Nephron progenitor cell (in vitro differentiated cells): ENCODE data around the gene ST7.

Source experiments
- DNase-seq: peaks from one replicate; pipeline ENCODE4 v3.0.0; 2021
- H3K27ac Mint-ChIP-seq: 2 replicates; pipeline ENCODE4 v1.8.0; 2021; ENCODE audit warnings: mild to moderate bottlenecking, moderate library complexity, mixed read lengths
- H3K27me3 Mint-ChIP-seq: 2 replicates; pipeline ENCODE4 v1.8.0; 2021; ENCODE audit warnings: mild to moderate bottlenecking, low read depth, mixed read lengths; ENCODE audit not compliant: poor library complexity
- H3K36me3 Mint-ChIP-seq: 2 replicates; pipeline ENCODE4 v1.8.0; 2021; ENCODE audit warnings: low read depth, mixed read lengths
- H3K4me1 Mint-ChIP-seq: 2 replicates; pipeline ENCODE4 v1.8.0; 2021; ENCODE audit warnings: mixed read lengths
- H3K4me3 Mint-ChIP-seq: 2 replicates; pipeline ENCODE4 v1.8.0; 2021; ENCODE audit warnings: mild to moderate bottlenecking, moderate library complexity, mixed read lengths
- H3K9me3 Mint-ChIP-seq: 2 replicates; pipeline ENCODE4 v1.8.0; 2021; ENCODE audit warnings: mild to moderate bottlenecking, moderate library complexity, mixed read lengths
- TF ChIP-seq, protein P1 (sequence below): fragments of 200-600 bp; sonication (generic); IDR thresholded peaks from 2 replicates; pipeline ENCODE4 v1.5.0; 2021; ENCODE audit warnings: antibody characterized with exemption

ST7 gene

DNA sequence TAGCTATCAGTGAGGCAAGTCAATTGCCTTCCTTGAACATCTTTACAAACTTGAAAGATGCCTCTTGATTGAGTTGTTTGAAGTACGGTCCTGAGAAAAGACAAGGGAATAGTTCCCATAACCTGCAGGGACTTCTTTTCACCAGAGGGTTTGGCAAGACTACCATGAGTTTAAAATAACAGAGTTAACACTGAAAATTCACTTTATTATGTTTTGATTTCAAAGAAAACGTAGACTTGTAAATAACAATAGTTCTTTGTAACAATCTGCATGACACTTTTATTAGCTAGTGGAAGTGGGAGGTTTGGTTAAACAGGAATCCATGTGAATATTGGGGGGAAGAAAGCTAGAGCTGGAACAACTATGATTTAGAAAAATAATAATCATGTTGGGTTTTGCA, 320.0 kb downstream of the ST7 start:
- Mint-ChIP-seq H3K4me1 (peaks cover 35% of the 10 kb centered on the region), H3K27ac (peak overlapping the region; percentile 62), H3K9me3 (no peaks in the 10 kb centered on the region), H3K36me3 (no peaks in the 10 kb centered on the region), H3K4me3 (no peak overlapping the region), H3K27me3 (peaks cover 3% of the 10 kb centered on the region)
- TF ChIP-seq, protein P1, sequence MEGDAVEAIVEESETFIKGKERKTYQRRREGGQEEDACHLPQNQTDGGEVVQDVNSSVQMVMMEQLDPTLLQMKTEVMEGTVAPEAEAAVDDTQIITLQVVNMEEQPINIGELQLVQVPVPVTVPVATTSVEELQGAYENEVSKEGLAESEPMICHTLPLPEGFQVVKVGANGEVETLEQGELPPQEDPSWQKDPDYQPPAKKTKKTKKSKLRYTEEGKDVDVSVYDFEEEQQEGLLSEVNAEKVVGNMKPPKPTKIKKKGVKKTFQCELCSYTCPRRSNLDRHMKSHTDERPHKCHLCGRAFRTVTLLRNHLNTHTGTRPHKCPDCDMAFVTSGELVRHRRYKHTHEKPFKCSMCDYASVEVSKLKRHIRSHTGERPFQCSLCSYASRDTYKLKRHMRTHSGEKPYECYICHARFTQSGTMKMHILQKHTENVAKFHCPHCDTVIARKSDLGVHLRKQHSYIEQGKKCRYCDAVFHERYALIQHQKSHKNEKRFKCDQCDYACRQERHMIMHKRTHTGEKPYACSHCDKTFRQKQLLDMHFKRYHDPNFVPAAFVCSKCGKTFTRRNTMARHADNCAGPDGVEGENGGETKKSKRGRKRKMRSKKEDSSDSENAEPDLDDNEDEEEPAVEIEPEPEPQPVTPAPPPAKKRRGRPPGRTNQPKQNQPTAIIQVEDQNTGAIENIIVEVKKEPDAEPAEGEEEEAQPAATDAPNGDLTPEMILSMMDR = no peak
- no peak for DNase-seq

GRCh38 chr7:117273814-117274225, 320.5 kb downstream of the ST7 start:
- Mint-ChIP-seq H3K4me3 (no peak overlapping the region), H3K4me1 (peaks cover 35% of the 10 kb centered on the region), H3K9me3 (no peaks in the 10 kb centered on the region), H3K36me3 (no peaks in the 10 kb centered on the region), H3K27ac (peak overlapping the region; percentile 62), H3K27me3 (peaks cover 3% of the 10 kb centered on the region)
- TF ChIP-seq, protein P1 = no peak
- DNase-seq = no peak

DNA sequence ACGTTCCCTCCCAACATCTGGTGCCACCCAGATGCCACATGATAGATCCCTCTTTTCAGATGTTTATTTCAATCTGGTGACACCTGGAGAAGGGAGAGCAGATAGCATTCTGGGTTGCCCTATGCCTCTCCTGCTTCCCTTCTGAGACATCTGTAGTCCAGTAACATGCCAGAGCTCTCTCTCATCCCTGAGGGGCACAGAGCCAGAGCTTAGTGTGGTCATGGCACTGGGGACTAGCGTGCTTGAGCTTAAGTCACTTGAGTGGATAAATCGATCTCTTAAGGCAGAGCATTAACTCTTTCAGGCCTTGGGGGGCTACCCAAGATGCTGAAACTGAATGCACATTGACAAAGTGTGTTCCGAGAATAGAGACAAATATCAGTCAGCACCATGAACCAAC, 321.6 kb downstream of the ST7 start:
- DNase-seq = no peak

DNA sequence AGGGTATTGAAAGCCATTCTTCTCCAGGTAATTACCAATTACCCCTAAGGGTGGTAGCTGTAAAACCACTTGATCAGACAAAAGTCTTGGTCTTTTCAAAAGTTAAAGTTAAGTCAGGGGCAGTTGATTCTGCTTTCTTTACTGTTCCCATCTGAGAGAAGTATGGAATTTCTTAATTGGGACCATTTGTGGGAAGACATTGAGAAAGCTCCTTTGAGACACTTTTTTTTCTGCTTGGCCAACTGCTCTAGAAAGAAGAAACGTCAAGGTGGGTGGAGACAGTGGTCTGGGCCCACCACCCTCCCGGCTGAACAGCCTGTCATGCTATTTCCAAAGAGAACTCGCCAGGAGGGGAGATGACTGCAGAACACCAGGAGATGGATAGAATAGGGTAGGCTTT, 324.3 kb downstream of the ST7 start:
- H3K27ac Mint-ChIP-seq = no peak overlapping the region
- no peaks in the 10 kb centered on the region for H3K36me3 Mint-ChIP-seq
- TF ChIP-seq, protein P1 = no peak
- H3K27me3 Mint-ChIP-seq = peaks cover 8% of the 10 kb centered on the region
- no peak overlapping the region for H3K4me3 Mint-ChIP-seq
- DNase-seq = no peak
- no peaks in the 10 kb centered on the region for H3K9me3 Mint-ChIP-seq
- H3K4me1 Mint-ChIP-seq = peaks cover 29% of the 10 kb centered on the region

More for the DNA sequence above, 321.6 kb downstream of the ST7 start:
- TF ChIP-seq, protein P1 = no peak
- Mint-ChIP-seq H3K4me1 (peaks cover 38% of the 10 kb centered on the region), H3K9me3 (no peaks in the 10 kb centered on the region), H3K27me3 (peaks cover 8% of the 10 kb centered on the region), H3K27ac (no peak overlapping the region), H3K4me3 (no peak overlapping the region), H3K36me3 (no peaks in the 10 kb centered on the region)

GRCh38 chr7:117278040-117278439, 324.7 kb downstream of the ST7 start:
- TF ChIP-seq, protein P1 = no peak
- no peaks in the 10 kb centered on the region for H3K36me3 Mint-ChIP-seq
- H3K4me1 Mint-ChIP-seq = peaks cover 28% of the 10 kb centered on the region
- H3K9me3 Mint-ChIP-seq = no peaks in the 10 kb centered on the region
- no peak overlapping the region for H3K4me3 Mint-ChIP-seq
- H3K27me3 Mint-ChIP-seq = peaks cover 7% of the 10 kb centered on the region
- DNase-seq = no peak
- H3K27ac Mint-ChIP-seq = no peak overlapping the region

- no peaks in the 10 kb centered on the region for H3K9me3 Mint-ChIP-seq
- peaks cover 7% of the 10 kb centered on the region for H3K27me3 Mint-ChIP-seq
- H3K36me3 Mint-ChIP-seq = no peaks in the 10 kb centered on the region
- H3K27ac Mint-ChIP-seq = no peak overlapping the region
- no peak for DNase-seq
- TF ChIP-seq, protein P1 = no peak
- H3K4me1 Mint-ChIP-seq = peaks cover 21% of the 10 kb centered on the region
- no peak overlapping the region for H3K4me3 Mint-ChIP-seq
These were observed 325.9 kb downstream of the ST7 start for GRCh38 chr7:117279203-117279602.
